ENCODE data around the gene MINDY1. TPM values are rescaled to one million over a fixed set of nuclear protein-coding genes. Genes with fewer than 3 reads are reported as not detected.

The MINDY1 gene
- total RNA-seq, 4 donors from 2014 or later, result 50.9 to 103 (median 90.4) TPM

- H3K27me3 ChIP-seq, result no peaks in the 10 kb centered on the region
- no peak overlapping the region for H3K27ac ChIP-seq
- no peak for DNase-seq
- intact Hi-C loops (cut with DNase I), result no loop called here
- H3K4me3 ChIP-seq (replicated peaks in 1 of 3), result no peak overlapping the region
- TF ChIP-seq CTCF (IDR thresholded peaks at IDR 0.05) (no peak), POLR2A (IDR thresholded peaks at IDR 0.05) (no peak)
- WGBS, 2 donors, result 93 to 97% methylated on average over 4 of the region's 4 CpGs
- H3K9me3 ChIP-seq, result no peaks in the 10 kb centered on the region
- H3K36me3 ChIP-seq, result peaks cover 71 to 82% of the 10 kb centered on the region in 2 donors
- peaks cover 4 to 12% of the 10 kb centered on the region in 2 donors for H3K4me1 ChIP-seq
Observed at GRCh38 chr1:150965605-150966004, 41.1 kb downstream of the MINDY1 start.

- Histone ChIP-seq H3K36me3 (peaks cover 86 to 95% of the 10 kb centered on the region in 2 donors), H3K27ac (no peak overlapping the region), H3K27me3 (no peaks in the 10 kb centered on the region), H3K4me3 (replicated peaks in 1 of 3) (no peak overlapping the region), H3K4me1 (no peaks in the 10 kb centered on the region), H3K9me3 (no peaks in the 10 kb centered on the region)
- intact Hi-C loops (cut with DNase I), result no loop called here
- WGBS, 2 donors, result 72 to 87% methylated on average over 5 of the region's 5 CpGs
- TF ChIP-seq CTCF (IDR thresholded peaks at IDR 0.05), result no peak
- no peak for TF ChIP-seq POLR2A (IDR thresholded peaks at IDR 0.05)
- no peak for DNase-seq
Observed at GRCh38 chr1:150964164-150964489, 42.6 kb downstream of the MINDY1 start.

- 87 to 89% methylated on average over 10 of the region's 10 CpGs for WGBS, 2 donors
- no peaks in the 10 kb centered on the region for H3K9me3 ChIP-seq
- no peak overlapping the region for H3K27ac ChIP-seq
- H3K4me1 ChIP-seq, result no peaks in the 10 kb centered on the region
- H3K36me3 ChIP-seq, result peaks cover 86 to 97% of the 10 kb centered on the region in 2 donors
- no peak overlapping the region for H3K4me3 ChIP-seq (replicated peaks in 1 of 3)
- H3K27me3 ChIP-seq, result no peaks in the 10 kb centered on the region
- DNase-seq, result no peak
- TF ChIP-seq CTCF (IDR thresholded peaks at IDR 0.05) (no peak), POLR2A (IDR thresholded peaks at IDR 0.05) (no peak)
- intact Hi-C loops (cut with DNase I), result no loop called here
Observed at GRCh38 chr1:150963321-150964163, 43.2 kb downstream of the MINDY1 start.

- 72 to 78% methylated on average over 4 of the region's 4 CpGs for WGBS, 2 donors
- intact Hi-C loops (cut with DNase I), result no loop called here
- H3K27ac ChIP-seq, result no peak overlapping the region
- H3K27me3 ChIP-seq, result no peaks in the 10 kb centered on the region
- H3K9me3 ChIP-seq, result no peaks in the 10 kb centered on the region
- H3K4me3 ChIP-seq (replicated peaks in 1 of 3), result no peak overlapping the region
- no peak for DNase-seq
- H3K4me1 ChIP-seq, result no peaks in the 10 kb centered on the region
- H3K36me3 ChIP-seq, result peaks cover 68 to 84% of the 10 kb centered on the region in 2 donors
- no peak for TF ChIP-seq CTCF (IDR thresholded peaks at IDR 0.05)
Observed at GRCh38 chr1:150961756-150962155, 44.9 kb downstream of the MINDY1 start.

GRCh38 chr1:150960646-150961045 is 46.1 kb downstream of the MINDY1 start:
- DNase-seq, result no peak

More at GRCh38 chr1:150960646-150961045, 46.1 kb downstream of the MINDY1 start:
- intact Hi-C loops (cut with DNase I), result no loop called here
- Histone ChIP-seq H3K4me3 (replicated peaks in 1 of 3) (no peak overlapping the region), H3K9me3 (no peaks in the 10 kb centered on the region), H3K27ac (no peak overlapping the region), H3K36me3 (peaks cover 58 to 74% of the 10 kb centered on the region in 2 donors), H3K27me3 (no peaks in the 10 kb centered on the region), H3K4me1 (no peaks in the 10 kb centered on the region)
- TF ChIP-seq POLR2A (IDR thresholded peaks at IDR 0.05), result no peak
- no peak for TF ChIP-seq CTCF (IDR thresholded peaks at IDR 0.05)
- WGBS, 2 donors, result 96 to 98% methylated on average over 7 of the region's 7 CpGs

Measured in thyroid gland (tissue), 4 donors.